Occipital lobe (tissue), 3 donors: Measurements from ENCODE around the gene ZMYND19. TPM values are rescaled to one million over a fixed set of nuclear protein-coding genes. Genes with fewer than 3 reads are reported as not detected.
"Not testable (repeated sequence)": the region's sequence is repeated elsewhere in the genome, so short reads cannot be mapped to it uniquely, and the experiment has no call there.

Experiments
- DNase-seq: peaks from one replicate; lab custom pipeline; 2025; lab: John Stamatoyannopoulos, UW
- small RNA-seq: library from RNA; depleted of rRNA; stranded (forward); fragments of <200 nt; gene quantifications from one replicate; pipeline ENCODE3, GENCODE V24; 2014
- total RNA-seq: library from RNA; depleted of rRNA; stranded (reverse); fragments of >200 nt; gene quantifications from one replicate; pipeline ENCODE4 v1.2.3, GENCODE V29; 2014

The ZMYND19 gene
- total RNA-seq, 1 donor from 2014 or later, result 17.9 TPM

GRCh38 chr9:137532891-137533468 lies 57.3 kb downstream of the ZMYND19 start:
- not testable (repeated sequence) for DNase-seq

Small RNA genes within 50 kb of the gene (small RNA-seq; reads per million reads assigned to genes)
- gene RF00017, result not detected

Other genes starting within 250 kb of the ZMYND19 start
- gene EXD3, start 167.3 kb downstream of the ZMYND19 start, total RNA-seq, result 14.2 TPM
- gene NOXA1, start 167.1 kb downstream of the ZMYND19 start, total RNA-seq, result 2.0 TPM
- 0.16 TPM for gene ENTPD8, start 149.2 kb downstream of the ZMYND19 start, total RNA-seq
- gene NSMF, start 131.2 kb downstream of the ZMYND19 start, total RNA-seq, result 35.7 TPM
- gene PNPLA7, start 40.1 kb downstream of the ZMYND19 start, total RNA-seq, result 0.94 TPM
- gene MRPL41, start 38.6 kb downstream of the ZMYND19 start, total RNA-seq, result 20.0 TPM
- 26.5 TPM for gene DPH7, start 11.6 kb downstream of the ZMYND19 start, total RNA-seq
- gene ARRDC1, start 15.2 kb upstream of the ZMYND19 start, total RNA-seq, result 9.5 TPM
- 68.3 TPM for gene EHMT1, start 28.5 kb upstream of the ZMYND19 start, total RNA-seq